LoVo (cell line): ENCODE results near the gene GNA14.
A peak's percentile ranks its signal among the peaks of the same experiment; 100 is the strongest.
"Not testable (repeated sequence)": the region's sequence is repeated elsewhere in the genome, so short reads cannot be mapped to it uniquely, and the experiment has no call there.

Experiments
- DNase-seq: peaks from one replicate; pipeline ENCODE4 v3.0.0-alpha.2; 2016; ENCODE audit warnings: low spot score

Gene GNA14

GRCh38 chr9:77489405-77490163 is 158.5 kb downstream of the GNA14 start:
- DNase-seq = not testable (repeated sequence)

GRCh38 chr9:77488439-77489126 is 159.5 kb downstream of the GNA14 start:
- DNase-seq = no peak

GRCh38 chr9:77486968-77487367 is 161.2 kb downstream of the GNA14 start:
- no peak for DNase-seq

DNA sequence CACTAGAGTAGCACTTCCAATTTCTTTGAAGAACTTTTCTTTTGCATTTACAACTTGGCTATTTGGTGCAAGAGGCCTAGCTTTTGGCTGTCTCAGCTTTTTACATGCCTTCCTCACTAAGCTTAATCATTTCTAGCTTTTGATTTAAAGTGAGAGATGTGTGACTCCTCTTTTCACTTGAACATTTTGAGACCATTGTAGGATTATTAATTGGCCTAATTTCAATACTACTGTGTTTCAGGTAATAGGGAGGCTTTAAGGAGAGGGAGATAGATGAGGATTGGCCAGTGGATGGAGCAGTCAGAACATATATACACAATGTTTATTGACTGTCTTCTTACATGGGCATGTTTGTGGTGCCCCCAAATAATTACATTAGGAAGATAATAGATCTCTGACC is 161.7 kb downstream of the GNA14 start:
- DNase-seq = no peak

DNA sequence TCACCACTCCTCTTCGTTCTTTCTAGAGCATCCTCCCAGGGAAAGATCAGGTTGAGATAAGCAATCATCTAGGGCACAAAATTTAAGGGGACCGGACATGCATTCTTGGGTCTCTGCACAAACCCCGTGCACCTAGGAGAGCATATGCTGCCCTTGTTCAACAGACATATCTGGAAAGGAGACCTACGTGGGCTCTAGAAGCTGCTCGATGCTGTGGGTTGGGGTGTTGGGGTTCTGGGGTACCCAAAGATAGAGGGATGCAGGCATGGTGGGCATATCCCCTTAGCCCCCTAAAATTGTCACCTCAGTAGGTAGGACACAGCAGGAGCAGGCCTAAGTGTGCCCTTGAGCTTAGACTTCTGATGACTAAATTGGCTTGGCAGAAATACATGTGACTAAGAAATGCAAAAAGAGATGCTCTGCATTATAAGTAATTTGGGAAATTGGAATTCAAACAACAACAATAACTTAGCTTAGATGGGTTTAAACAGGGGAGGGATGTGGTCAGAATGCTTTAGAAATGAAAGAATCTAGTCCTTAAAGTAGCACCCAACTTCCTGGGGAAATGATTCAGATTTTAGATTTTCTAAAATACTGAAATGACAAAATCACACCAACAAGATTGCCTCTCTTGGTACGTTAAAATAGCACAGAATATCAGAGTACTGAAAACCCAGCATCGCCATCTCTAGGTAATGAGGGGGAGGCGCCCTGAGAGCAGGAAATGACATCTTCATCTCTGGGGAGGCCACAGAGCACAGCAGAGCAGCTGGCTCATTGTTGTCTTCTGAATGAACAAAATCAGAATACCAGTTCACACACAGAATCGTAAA is 172.3 kb downstream of the GNA14 start:
- no peak for DNase-seq

DNA sequence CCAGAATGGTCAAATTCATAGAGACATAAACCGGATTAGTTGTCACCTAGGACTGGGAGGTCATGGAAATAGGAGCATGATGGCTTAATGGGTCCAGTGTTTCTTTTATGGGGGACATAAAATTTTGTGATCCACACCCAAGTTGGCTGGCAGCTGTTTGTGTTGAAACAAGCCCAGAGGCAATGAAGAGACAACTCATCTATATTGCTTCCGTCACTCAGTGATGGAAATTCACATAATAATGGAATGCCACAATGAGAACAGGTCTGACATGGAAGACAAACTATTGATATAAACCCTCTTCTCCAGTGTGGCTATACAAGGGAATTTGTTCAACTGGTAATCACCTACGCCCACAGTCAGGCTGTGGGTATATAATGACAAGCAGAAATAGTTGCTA is 173.2 kb downstream of the GNA14 start:
- DNase-seq = no peak

DNA sequence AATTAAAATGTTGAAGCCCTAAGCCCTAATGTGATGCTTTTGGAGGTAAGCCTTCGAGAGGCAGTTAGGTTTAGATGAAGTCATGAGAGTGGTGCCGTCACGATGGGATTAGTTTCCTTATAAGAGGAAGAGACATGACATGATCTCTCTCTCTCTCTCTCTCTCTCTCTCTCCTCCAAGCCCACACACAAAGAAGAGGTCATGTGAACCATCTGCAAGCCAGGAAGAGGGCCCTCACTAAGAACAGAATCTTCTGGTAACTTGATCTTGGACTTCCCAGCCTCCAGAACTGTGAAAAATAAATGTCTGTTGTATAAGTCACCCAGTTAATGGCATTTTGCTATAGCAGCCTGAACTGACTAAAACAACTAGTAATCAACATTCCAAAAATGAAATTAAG is 175.5 kb downstream of the GNA14 start:
- no peak for DNase-seq

GRCh38 chr9:77471572-77471971 is 176.6 kb downstream of the GNA14 start:
- DNase-seq = no peak

- DNase-seq = no peak
Measured at GRCh38 chr9:77469515-77470231, 178.4 kb downstream of the GNA14 start.

- no peak for DNase-seq
Measured at GRCh38 chr9:77464661-77465060, 183.5 kb downstream of the GNA14 start.

GRCh38 chr9:77463151-77463550 is 185.0 kb downstream of the GNA14 start:
- no peak for DNase-seq

GRCh38 chr9:77462066-77462465 is 186.1 kb downstream of the GNA14 start:
- DNase-seq = no peak

DNA sequence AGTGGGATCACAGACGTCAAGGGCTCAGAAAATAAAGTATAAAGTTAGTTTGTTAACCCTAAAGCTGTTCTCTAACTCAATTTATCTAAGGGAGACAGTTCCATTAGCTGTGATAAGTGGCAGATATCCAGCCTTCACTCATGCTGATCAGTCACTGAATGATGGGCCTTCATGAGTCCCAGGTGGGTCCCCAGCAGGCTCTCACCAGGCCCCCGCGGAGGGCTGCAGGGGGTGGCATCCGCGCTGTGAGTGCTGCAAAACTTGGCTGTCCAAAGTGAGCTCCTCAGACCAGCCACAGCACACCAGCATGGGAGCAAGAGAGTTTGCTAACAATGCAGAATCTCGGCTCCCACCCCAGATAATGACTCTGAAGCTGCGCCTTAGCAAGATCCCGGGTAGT is 187.2 kb downstream of the GNA14 start:
- DNase-seq = no peak

DNA sequence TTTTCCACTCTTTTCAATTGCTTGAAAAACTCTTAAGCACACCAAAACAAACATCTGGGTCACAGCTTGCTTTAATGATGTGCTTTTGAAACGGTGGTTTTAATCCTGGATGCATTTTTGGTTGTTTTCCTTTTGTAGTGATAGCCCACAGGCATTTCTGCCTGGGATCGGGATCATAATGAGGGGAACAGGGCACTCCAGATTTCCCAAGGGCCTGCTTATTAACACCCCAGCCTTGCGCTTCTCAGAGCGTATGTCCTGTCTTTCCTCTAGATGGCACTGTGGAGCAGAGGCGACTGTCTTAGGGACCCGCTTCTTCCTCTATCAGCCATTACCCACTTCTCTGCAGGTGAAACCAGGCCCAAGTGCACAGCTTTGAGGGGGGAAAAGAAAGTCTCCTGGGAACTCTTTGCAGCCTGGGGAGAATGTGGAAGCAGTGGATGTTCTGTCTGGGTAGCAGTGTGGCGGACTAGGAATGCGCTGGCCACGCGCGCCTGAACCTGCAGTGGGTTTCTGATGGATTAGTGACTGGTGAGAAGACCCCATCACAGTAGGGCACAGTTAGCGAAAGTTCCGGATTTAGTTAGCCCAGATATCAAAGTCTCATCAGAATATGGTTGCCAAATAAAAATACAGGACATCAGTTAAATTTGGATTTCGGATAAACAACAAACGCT is 190.1 kb downstream of the GNA14 start:
- peak; percentile 63 for DNase-seq

GRCh38 chr9:77456829-77457437 is 191.2 kb downstream of the GNA14 start:
- peak; percentile 88 for DNase-seq

DNA sequence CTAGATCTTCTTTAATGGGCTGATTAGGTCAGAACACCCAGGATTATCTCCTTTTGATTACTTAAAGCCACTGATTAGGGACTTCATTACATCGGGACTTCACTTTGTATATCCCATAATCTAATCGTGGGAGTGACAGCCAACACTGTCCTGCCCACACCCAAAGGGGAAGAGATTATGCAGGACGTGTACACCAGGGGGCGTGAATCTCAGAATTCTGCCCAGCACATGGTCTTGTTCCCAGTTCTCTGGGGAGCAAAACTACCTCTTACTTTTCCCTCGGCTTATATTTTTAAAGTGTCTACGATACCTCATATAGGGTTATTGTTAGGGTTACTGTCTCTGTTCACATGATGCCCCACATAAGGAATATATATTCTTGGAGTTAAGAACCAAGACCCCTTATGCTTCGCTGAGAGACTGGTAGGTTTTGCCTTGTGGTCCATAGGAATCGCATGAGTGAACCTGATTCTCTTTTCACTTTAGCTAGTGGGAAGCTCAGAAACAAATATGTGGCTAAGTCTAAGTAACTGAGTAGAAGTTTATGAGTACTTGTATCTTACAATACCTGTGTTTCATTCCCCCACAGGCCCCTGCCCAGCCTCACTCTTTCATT is 192.7 kb downstream of the GNA14 start:
- DNase-seq = peak; percentile 41

DNA sequence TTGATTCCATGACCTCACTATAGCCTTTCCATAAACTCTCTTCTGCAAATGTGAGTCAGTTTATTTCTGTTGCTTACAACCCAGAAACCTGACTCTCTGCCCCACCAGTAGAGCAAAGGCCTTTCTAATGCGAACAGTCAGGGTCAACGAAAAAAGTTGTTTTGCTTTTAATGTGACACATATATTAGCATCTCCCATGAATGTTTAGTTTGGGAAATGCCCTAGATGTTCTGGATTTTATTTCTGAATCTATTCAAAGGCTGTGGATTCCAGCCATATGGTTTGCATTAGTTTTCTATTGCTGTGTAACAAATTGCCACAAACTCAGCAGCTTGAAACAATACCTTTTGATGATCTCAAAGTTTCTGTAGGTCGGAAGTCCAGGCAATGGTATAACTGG is 193.5 kb downstream of the GNA14 start:
- DNase-seq = no peak

- DNase-seq = no peak
Measured at GRCh38 chr9:77453825-77454647, 194.1 kb downstream of the GNA14 start.

- DNase-seq = no peak
Measured at GRCh38 chr9:77451507-77451906, 196.6 kb downstream of the GNA14 start.

DNA sequence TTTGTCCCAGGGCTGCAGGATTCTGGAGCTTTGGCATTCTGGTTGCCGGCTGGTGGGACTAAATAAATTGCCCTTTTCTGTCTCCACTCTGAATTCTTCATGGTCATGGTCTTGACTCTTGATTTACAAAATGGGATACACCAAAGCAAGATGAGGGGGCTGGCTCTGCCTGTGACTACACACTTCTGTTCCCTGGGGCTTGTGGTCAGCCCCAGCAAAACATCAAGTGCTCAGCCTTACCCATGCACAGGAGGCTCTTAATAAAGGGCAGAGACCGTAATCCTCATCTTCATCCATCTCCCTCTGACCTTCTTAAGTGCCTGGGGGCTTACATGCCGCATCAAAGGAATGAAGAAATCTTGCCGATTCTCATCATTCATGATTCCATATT is 198.0 kb downstream of the GNA14 start:
- no peak for DNase-seq
